ENCODE results near the gene VAV1. TPM values are rescaled to one million over a fixed set of nuclear protein-coding genes. Genes with fewer than 3 reads are reported as not detected.

Gene VAV1
- total and polyA plus RNA-seq, 2 of the 13 experiments (the other 11 are each of a cell fraction or from before 2014, with no cell fraction given), result not detected

GRCh38 chr19:6738787-6739389, 33.6 kb upstream of the VAV1 start (continued):
- TF ChIP-seq TFDP2 (CRISPR knock-in tag; IDR thresholded peaks at IDR 0.05), result 0 out of 2 replicates have a peak, but pooled peaks have one; percentile 5
- no peak for TF ChIP-seq THRA (CRISPR knock-in tag; IDR thresholded peaks at IDR 0.05; ENCODE audit: borderline replicate concordance)
- no peak for TF ChIP-seq MLLT10 (CRISPR knock-in tag; IDR thresholded peaks at IDR 0.05)
- TF ChIP-seq CHD2 (IDR thresholded peaks at IDR 0.05; ENCODE audit: low read depth, low read length), result no peak
- no peak for TF ChIP-seq MED1 (CRISPR knock-in tag; IDR thresholded peaks at IDR 0.05)
- 0 out of 2 replicates have a peak, but pooled peaks have one; percentile 19 for TF ChIP-seq RFXAP (CRISPR knock-in tag; IDR thresholded peaks at IDR 0.05; ENCODE audit: borderline replicate concordance)
- TF ChIP-seq HNRNPL (IDR thresholded peaks at IDR 0.05; ENCODE audit: low read depth, low read length), result no peak
- no peak for TF ChIP-seq ZNF512 (CRISPR knock-in tag; IDR thresholded peaks at IDR 0.05)
- TF ChIP-seq NFIB (CRISPR knock-in tag; IDR thresholded peaks at IDR 0.05; ENCODE audit: borderline replicate concordance), result no peak
- no peak for TF ChIP-seq IRX3 (CRISPR knock-in tag; IDR thresholded peaks at IDR 0.05; ENCODE audit: borderline replicate concordance, low read depth)
- no peak for TF ChIP-seq CTCF (CRISPR knock-in tag; IDR thresholded peaks at IDR 0.05)
- TF ChIP-seq NR2F2 (IDR thresholded peaks at IDR 0.05; ENCODE audit: borderline replicate concordance, low read depth), result peak; percentile 27; the same call in 1 of the 2 replicates
- peak; percentile 1; the same call in 1 of the 2 replicates for TF ChIP-seq ZNF317 (CRISPR knock-in tag; IDR thresholded peaks at IDR 0.05)
- no peak for TF ChIP-seq PHF20 (CRISPR knock-in tag; IDR thresholded peaks at IDR 0.05)
- TF ChIP-seq ZNF598 (CRISPR knock-in tag; IDR thresholded peaks at IDR 0.05; ENCODE audit: borderline replicate concordance), result 0 out of 2 replicates have a peak, but pooled peaks have one; percentile 9
- no peak for TF ChIP-seq MXD4 (CRISPR knock-in tag; IDR thresholded peaks at IDR 0.05)
- no peak for TF ChIP-seq NR0B2 (CRISPR knock-in tag; IDR thresholded peaks at IDR 0.05)
- no peak for TF ChIP-seq ZNF446 (CRISPR knock-in tag; IDR thresholded peaks at IDR 0.05)
- no peak for TF ChIP-seq ELK4 (CRISPR knock-in tag; IDR thresholded peaks at IDR 0.05; ENCODE audit: borderline replicate concordance)
- TF ChIP-seq BRD4 (CRISPR knock-in tag; IDR thresholded peaks at IDR 0.05), result no peak
- 0 out of 2 replicates have a peak, but pooled peaks have one; percentile 12 for TF ChIP-seq ZNF333 (CRISPR knock-in tag; IDR thresholded peaks at IDR 0.05; ENCODE audit: borderline replicate concordance)
- TF ChIP-seq ZNF510 (CRISPR knock-in tag; IDR thresholded peaks at IDR 0.05; ENCODE audit: low read depth), result no peak
- no peak for TF ChIP-seq SMYD3 (CRISPR knock-in tag; IDR thresholded peaks at IDR 0.05)
